Effector CD4-positive, alpha-beta T cell (primary cell): ENCODE measurements around the gene OR2G6. TPM values are rescaled to one million over a fixed set of nuclear protein-coding genes. Genes with fewer than 3 reads are reported as not detected.
"Not testable (repeated sequence)": the region's sequence is repeated elsewhere in the genome, so short reads cannot be mapped to it uniquely, and the experiment has no call there.

ENCODE experiments used
- DNase-seq: peaks from one replicate; pipeline ENCODE4 v3.0.0-alpha.2; 2020
- total RNA-seq: gene quantifications from one replicate; lab custom pipeline; 2026; lab: John Stamatoyannopoulos, UW

Gene OR2G6
- total RNA-seq = not detected

DNA sequence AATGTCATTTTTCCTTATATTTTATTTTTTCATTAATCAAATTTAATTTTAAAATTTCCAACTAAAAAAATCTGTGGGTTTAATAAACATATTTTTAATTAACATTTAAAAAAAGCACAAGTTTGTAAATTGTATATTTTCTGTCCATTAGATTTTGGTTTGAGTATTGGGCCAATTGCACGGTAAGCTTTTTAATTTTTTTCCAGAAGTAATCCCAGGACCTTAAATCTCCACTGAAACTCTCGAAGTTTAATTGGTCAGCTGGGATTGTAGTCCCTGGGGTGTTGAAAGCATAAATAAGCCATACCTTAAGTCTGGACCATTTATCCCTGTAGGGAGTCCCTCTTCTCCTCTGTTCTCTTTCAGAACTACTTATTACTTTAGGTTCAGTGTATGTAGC lies at the start of gene OR2G6:
OR2G6 (plus strand) TSS at position 301 of the 400 bp plus-strand sequence. CDS start 13,574 bp downstream, outside the sequence.
- not testable (repeated sequence) for DNase-seq

DNA sequence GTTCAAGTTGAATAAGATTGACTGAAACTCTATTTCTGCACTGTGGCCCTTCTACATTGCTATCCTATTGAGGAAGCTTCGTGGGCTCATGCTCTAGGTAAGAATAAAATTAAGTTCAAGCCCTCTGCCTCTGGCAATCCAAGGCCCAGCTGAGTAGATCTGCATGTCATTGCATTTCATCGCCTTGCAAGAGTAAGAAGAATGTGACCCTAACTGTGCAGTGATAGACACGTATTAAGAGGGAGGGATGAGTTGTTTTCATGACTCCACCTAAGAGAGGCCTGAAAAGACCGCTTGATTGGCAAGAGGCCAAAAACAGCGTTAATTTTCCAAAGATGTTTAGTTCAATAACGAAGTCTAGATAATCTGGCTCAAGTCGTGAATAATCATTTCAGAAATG lies 48.8 kb upstream of the OR2G6 start:
- not testable (repeated sequence) for DNase-seq

DNA sequence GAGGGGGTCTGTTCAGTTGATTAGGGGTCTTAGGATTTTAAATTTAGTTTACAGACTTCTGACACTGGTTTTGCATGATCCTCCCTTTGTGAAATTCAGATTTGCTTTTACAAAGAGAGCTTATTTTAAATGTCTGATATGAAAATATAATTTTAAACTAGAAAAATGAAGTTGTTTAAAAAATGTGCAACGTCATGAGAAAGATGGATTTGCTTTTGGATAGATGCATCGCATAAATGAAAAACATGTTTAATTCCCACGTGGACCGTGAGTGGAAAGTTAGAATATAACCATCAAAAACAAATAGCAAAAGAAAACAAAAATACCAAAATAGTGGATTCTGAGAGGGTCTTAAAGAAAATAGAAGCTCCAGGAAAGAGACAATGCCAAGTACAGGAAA lies 36.7 kb upstream of the OR2G6 start:
- no peak for DNase-seq

DNA sequence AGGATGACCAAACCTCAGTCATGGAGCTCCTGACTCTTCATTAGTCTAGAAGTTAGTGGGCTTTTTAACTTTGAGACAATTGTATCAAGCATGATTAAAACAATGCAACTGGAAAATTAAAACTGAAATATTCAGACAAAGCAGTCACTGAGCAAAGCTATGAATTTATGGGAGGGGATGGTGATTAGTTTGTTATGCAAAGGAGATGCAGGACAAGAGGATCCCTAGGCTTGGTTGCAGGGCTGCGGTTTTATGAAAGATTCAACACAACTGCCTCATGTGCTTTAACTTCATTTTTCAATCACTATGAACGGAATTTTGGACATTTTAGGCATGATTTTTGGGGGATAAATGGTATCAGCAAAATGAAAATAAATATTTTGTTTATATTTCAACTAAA lies 35.8 kb upstream of the OR2G6 start:
- not testable (repeated sequence) for DNase-seq

DNA sequence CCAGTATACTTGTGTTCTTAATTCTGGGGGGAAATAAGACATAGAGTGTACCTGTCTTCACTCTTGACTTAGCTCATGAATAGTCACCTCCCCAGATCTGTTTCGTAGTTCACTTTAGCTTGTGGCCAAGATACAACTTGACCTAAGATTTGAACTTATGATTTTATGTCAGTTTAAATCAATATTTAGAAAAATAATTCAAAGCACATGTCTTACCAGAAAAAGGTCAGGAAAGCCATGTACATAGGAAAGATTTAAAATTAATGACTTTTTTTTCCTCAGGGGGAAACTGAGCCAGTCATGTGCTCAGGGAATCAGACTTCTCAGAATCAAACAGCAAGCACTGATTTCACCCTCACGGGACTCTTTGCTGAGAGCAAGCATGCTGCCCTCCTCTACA lies 34.8 kb upstream of the OR2G6 start, which contains the start of gene OR2T3:
OR2T3 (plus strand) TSS at position 301 of the 400 bp plus-strand sequence; CDS start at position 301, 0 bp downstream.
- not testable (repeated sequence) for DNase-seq

DNA sequence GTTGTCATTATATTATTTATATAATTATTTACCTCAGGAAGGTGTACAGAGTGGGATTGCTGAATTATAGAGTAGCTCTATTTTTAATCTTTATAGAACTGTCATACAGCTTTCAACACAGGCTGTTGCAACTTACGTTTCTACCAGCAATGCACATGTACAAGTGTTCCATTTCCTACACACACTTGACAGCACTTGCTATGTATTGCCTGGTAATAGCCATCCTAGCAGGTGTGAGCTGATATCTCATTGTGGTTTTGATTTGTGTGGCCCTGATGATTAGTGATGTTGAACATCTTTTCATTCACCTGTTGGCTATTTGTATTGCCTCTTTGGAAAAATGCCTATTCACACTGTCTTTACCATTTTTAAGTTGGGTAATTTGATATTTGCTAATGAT lies 32.2 kb upstream of the OR2G6 start:
- not testable (repeated sequence) for DNase-seq

DNA sequence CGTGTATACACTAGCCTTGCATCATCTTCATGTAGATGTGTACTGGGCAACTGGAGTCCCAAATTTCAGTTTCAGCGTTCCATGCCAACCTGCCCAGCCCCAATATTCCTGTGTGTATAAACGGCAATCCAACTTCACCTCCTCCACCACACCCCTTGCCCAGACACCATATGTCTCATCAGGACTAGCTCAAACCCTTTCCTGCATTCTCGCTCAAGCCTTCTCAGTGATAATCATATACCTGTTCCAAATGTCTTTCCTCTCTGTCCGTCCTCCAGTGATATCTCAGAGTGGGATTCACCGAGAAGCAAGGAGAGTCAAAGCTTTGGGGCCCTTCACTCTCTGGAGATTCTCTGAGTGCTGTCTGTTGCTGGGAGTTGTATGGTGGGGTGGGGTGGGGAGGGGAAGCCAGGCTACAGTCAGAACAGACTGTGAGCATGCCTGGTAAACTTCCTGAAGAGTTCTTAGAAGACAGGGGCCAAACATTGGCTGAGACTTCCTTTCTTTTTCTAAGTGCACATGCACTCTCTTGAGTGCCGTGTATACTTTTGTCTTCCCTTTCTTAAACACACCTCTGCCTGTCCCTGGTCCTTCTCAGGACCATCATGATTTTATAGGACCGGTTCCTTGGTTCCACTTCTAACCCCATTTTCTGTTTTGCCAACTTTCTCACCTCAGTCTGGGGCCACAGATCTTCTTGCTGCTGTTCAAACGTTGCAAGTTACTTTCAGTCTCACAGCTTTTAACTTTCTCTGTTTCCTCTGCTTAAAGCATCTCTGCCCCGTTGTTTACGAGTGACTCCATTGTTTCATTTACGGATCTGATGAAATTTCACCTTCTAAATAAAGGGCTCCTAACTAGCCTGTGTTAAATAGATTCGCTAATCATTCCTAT lies 25.9 kb upstream of the OR2G6 start:
- not testable (repeated sequence) for DNase-seq

DNA sequence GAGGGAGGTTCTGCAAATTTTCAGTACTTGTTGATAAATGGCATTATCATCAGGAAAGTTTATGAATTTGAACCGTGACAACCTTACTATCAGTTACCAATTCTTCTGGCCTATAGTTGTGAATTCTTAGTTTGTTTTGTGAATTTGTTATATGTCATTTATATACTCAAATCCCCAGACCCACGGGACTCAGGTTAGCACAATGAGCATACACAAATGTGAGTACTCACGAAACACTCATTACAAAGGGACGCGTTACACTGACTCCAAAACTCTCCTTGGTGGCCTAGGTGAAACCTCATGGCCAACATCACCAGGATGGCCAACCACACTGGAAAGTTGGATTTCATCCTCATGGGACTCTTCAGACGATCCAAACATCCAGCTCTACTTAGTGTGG lies 19.6 kb upstream of the OR2G6 start, which contains the start of gene OR2T5:
OR2T5 (plus strand) TSS at position 301 of the 400 bp plus-strand sequence; CDS start at position 301, 0 bp downstream.
- DNase-seq = not testable (repeated sequence)

DNA sequence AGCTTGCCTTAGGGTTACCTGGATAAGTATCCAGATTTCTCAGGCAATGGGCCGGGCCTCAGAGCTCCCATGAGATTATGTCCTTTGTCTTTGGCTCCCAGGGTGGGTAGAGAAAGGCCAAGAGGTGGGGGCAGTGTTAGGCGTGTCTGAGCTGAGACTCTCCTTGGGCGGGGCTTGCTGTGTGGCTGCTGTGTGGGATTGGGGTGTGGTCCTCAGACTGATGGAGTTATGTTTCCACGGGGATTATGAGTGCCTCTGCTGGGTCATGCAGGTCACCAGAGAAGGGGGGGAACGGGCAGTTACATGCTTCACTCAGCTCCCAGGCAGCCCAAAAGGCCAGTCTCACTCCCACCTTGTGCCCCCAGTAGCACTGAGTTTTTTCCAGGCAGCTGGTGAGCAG lies 11.2 kb upstream of the OR2G6 start:
- not testable (repeated sequence) for DNase-seq

DNA sequence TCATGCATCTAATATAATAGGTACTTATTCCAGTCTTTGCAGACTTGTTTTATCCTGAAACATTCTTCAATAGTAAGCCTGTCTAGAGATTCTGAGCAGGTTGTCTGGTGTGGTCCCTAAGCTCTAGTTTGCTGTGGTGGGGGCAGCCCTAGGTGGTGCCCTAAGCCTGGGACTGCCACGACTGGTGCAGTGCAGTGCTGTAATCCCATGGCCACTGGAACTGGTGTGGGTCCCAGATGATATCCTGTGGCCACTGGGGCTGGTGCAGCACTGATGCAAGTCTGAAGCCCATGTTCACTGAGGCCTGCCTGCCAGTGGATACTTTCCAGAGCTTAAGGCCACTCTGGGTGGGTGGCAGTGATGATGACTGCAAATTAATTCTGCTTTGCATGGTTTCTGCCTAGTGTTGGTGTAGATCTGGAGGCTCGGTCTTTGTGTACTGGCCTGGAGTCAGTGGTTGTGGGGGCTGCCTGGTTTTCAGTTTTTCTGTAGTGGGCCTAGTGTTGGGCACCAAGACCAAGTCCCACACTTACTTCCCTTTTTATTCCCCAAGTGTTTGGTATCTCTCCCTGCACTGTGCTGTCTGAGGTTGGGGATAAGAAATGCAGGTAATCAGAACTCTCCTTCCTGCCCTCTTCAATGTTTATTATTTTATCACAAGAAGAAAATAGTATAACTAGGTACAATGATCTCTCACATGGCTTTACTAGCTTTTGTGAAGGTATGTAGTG lies 7.4 kb upstream of the OR2G6 start:
- not testable (repeated sequence) for DNase-seq

DNA sequence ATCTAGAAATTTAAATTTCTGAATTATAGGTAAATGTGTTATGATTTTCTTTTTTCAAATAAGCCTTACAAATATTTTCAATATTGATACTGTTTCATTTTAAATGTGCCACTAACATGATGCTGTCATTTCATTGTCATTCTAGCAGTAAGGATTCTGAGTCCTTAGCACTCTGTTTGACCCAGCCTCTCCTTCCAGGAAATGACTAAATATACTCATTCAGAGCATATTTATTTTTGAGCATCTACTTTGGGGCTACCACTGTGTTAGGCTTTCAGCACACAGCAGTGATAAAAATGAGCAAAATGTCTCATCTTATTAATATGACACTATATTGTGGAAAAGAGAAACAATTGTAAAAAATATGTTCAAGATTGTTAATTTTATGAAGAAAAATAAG lies 2.3 kb downstream of the OR2G6 start:
- DNase-seq = not testable (repeated sequence)

DNA sequence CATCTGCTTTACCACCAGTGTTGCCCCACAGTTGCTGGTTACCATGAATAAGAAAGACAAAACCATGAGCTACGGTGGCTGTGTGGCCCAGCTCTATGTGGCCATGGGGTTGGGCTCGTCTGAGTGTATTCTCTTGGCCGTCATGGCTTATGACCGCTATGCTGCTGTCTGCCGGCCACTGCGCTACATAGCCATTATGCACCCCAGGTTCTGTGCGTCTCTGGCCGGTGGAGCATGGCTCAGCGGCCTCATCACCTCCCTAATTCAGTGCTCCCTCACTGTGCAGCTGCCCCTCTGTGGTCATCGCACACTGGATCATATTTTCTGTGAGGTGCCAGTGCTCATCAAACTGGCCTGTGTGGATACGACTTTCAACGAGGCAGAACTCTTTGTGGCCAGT lies 14.0 kb downstream of the OR2G6 start:
- no peak for DNase-seq

DNA sequence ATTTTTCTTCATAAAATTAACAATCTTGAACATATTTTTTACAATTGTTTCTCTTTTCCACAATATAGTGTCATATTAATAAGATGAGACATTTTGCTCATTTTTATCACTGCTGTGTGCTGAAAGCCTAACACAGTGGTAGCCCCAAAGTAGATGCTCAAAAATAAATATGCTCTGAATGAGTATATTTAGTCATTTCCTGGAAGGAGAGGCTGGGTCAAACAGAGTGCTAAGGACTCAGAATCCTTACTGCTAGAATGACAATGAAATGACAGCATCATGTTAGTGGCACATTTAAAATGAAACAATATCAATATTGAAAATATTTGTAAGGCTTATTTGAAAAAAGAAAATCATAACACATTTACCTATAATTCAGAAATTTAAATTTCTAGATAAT lies 29.6 kb downstream of the OR2G6 start:
- DNase-seq = not testable (repeated sequence)

DNA sequence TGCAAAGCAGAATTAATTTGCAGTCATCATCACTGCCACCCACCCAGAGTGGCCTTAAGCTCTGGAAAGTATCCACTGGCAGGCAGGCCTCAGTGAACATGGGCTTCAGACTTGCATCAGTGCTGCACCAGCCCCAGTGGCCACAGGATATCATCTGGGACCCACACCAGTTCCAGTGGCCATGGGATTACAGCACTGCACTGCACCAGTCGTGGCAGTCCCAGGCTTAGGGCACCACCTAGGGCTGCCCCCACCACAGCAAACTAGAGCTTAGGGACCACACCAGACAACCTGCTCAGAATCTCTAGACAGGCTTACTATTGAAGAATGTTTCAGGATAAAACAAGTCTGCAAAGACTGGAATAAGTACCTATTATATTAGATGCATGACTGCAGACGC lies 39.5 kb downstream of the OR2G6 start:
- DNase-seq = not testable (repeated sequence)

DNA sequence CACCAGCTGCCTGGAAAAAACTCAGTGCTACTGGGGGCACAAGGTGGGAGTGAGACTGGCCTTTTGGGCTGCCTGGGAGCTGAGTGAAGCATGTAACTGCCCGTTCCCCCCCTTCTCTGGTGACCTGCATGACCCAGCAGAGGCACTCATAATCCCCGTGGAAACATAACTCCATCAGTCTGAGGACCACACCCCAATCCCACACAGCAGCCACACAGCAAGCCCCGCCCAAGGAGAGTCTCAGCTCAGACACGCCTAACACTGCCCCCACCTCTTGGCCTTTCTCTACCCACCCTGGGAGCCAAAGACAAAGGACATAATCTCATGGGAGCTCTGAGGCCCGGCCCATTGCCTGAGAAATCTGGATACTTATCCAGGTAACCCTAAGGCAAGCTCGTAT lies 43.2 kb downstream of the OR2G6 start:
- not testable (repeated sequence) for DNase-seq

DNA sequence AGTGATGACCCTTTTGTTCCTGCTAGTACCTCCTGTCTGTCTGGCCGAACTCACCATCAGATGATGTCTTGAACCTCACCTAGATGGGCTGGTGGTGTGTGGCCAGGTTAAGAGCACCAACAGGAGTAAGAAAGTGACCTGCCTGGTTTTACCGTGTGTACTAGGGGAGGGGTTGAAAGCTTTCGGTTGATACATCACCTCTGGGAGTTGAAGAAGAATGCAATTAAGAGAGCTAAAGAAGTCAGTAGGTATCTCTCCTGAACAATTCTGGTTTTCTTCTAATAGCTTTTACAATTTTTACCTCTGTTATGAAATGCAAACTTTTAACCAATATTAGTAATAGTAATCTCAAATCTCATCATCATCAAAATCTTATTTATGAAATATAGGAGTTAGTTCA lies 54.8 kb downstream of the OR2G6 start, which contains the start of gene OR2T29:
OR2T29 (minus strand) TSS at position 101 of the 400 bp plus-strand sequence. CDS start 3,281 bp downstream, outside the sequence.
- not testable (repeated sequence) for DNase-seq

DNA sequence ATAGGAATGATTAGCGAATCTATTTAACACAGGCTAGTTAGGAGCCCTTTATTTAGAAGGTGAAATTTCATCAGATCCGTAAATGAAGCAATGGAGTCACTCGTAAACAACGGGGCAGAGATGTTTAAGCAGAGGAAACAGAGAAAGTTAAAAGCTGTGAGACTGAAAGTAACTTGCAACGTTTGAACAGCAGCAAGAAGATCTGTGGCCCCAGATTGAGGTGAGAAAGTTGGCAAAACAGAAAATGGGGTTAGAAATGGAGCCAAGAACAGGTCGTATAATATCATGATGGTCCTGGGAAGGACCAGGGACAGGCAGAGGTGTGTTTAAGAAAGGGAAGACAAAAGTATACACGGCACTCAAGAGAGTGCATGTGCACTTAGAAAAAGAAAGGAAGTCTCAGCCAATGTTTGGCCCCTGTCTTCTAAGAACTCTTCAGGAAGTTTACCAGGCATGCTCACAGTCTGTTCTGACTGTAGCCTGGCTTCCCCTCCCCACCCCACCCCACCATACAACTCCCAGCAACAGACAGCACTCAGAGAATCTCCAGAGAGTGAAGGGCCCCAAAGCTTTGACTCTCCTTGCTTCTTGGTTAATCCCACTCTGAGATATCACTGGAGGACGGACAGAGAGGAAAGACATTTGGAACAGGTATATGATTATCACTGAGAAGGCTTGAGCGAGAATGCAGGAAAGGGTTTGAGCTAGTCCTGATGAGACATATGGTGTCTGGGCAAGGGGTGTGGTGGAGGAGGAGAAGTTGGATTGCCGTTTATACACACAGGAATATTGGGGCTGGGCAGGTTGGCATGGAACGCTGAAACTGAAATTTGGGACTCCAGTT lies 57.9 kb downstream of the OR2G6 start:
- DNase-seq = not testable (repeated sequence)

DNA sequence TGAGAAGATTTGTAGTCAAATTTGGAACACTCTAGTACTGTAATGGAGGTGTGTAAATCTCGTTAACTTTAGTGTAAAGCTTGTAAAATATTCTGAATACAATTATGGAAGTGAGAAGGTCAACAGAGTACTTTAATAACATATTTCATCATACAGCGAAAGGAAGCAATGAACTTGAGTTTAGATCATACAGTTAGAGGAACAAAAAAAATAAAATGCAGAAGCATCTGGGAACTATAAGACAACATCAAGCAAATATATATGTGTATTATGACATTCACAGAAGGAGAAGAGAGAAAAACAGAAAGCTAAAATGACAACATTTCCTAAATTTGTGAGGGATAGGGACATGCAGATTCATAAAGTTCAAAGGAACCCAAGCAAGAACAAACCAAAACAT lies 61.2 kb downstream of the OR2G6 start:
- not testable (repeated sequence) for DNase-seq

DNA sequence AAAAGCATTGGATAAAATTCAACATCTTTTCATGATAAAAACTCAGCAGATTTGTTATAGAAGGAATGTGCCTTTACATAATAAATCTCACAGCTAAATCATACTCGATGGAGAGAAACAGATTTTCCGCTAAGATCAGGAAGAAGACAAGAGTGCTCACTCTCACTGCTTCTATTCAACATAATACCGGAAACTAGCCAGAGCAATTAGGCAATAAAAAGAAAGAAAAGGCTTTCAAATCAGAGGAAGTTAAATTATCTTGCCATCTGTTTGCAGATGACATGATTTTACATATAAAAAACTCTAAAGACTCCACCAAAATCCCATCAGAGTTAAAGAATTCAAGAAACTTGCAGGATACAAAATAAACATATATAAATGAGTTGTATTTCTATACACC lies 62.9 kb downstream of the OR2G6 start:
- DNase-seq = not testable (repeated sequence)

DNA sequence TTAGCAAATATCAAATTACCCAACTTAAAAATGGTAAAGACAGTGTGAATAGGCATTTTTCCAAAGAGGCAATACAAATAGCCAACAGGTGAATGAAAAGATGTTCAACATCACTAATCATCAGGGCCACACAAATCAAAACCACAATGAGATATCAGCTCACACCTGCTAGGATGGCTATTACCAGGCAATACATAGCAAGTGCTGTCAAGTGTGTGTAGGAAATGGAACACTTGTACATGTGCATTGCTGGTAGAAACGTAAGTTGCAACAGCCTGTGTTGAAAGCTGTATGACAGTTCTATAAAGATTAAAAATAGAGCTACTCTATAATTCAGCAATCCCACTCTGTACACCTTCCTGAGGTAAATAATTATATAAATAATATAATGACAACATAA lies 64.2 kb downstream of the OR2G6 start:
- not testable (repeated sequence) for DNase-seq

DNA sequence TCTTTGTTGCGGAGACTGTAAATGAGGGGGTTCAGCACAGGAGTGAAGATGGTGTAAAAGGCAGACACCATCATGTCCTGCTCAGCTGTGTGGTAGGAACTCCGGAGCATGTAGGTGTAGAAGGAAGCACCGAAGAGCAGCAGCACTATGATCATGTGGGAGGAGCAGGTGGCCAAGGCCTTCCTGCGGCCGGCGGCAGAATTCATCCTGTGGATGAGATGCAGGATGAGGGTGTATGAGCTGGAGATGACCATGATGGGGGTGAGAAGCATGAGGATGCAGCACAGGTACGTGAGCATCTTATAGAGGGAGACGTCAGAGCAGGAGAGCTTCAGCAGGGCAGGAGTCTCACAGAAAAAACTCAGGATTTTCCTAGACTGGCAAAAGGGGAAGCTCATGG lies 66.0 kb downstream of the OR2G6 start:
- not testable (repeated sequence) for DNase-seq

DNA sequence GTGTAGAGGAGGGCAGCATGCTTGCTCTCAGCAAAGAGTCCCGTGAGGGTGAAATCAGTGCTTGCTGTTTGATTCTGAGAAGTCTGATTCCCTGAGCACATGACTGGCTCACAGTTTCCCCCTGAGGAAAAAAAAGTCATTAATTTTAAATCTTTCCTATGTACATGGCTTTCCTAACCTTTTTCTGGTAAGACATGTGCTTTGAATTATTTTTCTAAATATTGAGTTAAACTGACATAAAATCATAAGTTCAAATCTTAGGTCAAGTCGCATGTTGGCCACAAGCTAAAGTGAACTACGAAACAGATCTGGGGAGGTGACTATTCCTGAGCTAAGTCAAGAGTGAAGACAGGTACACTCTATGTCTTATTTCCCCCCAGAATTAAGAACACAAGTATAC lies 66.8 kb downstream of the OR2G6 start, which contains the start of gene OR2T34:
OR2T34 (minus strand) TSS at position 101 of the 400 bp plus-strand sequence; CDS start at position 101, 0 bp downstream.
- not testable (repeated sequence) for DNase-seq
